GM18868 (cell line): ENCODE results near the gene KCNK3.

Source experiments
- ATAC-seq: cut with Tn5 transposase; IDR thresholded peaks from one replicate; pipeline ENCODE4 v1.9.1; 2021; ENCODE audit warnings: mild to moderate bottlenecking, moderate library complexity; ENCODE audit not compliant: unreplicated experiment

KCNK3 gene

GRCh38 chr2:26778098-26778497 is 85.6 kb downstream of the KCNK3 start:
- ATAC-seq, result no peak

DNA sequence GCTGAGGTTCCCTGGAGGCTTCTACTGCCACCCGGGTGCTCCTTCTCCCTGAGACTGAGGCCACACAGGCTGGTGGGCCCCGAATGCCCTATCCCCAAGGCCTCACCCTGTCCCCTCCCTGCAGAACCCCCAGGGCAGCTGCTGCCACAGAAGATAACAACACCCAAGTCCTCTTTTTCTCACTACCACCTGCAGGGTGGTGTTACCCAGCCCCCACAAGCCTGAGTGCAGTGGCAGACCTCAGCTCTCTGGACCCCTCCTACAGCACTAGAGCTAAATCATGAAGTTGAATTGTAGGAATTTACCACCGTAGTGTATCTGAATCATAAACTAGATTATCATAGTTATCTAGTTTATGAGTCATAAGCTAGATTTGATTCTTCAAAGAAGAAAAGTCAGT is 86.0 kb downstream of the KCNK3 start:
- no peak for ATAC-seq

- ATAC-seq, result no peak
Observed at GRCh38 chr2:26780203-26780760, 87.8 kb downstream of the KCNK3 start.
